Kidney glomerular epithelial cell (primary cell): ENCODE data around the gene HS6ST3.
"Not testable (repeated sequence)": the region's sequence is repeated elsewhere in the genome, so short reads cannot be mapped to it uniquely, and the experiment has no call there.

Experiments
- DNase-seq: peaks from one replicate; lab custom pipeline; 2025; lab: John Stamatoyannopoulos, UW

The HS6ST3 gene

GRCh38 chr13:96728463-96728862 lies 638.6 kb downstream of the HS6ST3 start:
- no peak for DNase-seq

GRCh38 chr13:96730676-96731075 lies 640.8 kb downstream of the HS6ST3 start:
- no peak for DNase-seq

DNA sequence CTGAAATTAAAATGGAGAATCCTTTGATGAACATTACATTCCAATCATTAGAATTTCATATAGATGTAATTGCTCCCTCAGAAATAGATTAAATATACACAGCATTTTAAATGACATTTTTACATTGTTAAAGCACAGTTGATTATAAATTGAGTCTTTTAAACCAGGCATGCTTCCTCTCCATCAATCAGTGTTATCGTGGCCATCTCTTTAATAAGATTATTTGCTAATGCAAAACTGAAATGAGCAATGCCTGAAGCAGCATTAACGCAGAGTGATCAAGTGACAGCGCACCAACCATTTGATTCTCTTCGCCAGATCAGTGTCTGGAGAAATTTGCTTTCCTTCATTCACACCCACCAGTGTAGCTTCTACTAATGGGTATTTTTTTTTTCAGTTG lies 644.6 kb downstream of the HS6ST3 start:
- no peak for DNase-seq

DNA sequence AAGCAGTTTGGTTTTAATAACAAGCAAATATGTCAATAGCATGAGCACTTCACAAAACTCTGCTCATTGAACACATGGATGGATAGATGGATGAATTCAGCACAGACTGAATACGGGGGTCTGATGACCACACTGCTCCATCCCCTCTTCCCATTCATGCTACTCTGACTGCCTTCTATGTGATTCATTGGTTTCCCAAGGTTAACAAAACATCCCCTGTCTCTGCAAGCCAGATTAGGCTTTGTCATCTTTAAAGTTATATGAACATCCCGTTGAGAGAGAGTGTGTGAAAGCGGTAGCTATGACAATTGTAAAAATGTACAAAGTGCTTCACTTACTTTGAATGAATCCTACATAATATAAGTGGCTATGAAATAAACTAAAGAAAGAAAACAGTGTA lies 651.9 kb downstream of the HS6ST3 start:
- DNase-seq, result no peak

- no peak for DNase-seq
These were observed 653.6 kb downstream of the HS6ST3 start for GRCh38 chr13:96743296-96744089.

DNA sequence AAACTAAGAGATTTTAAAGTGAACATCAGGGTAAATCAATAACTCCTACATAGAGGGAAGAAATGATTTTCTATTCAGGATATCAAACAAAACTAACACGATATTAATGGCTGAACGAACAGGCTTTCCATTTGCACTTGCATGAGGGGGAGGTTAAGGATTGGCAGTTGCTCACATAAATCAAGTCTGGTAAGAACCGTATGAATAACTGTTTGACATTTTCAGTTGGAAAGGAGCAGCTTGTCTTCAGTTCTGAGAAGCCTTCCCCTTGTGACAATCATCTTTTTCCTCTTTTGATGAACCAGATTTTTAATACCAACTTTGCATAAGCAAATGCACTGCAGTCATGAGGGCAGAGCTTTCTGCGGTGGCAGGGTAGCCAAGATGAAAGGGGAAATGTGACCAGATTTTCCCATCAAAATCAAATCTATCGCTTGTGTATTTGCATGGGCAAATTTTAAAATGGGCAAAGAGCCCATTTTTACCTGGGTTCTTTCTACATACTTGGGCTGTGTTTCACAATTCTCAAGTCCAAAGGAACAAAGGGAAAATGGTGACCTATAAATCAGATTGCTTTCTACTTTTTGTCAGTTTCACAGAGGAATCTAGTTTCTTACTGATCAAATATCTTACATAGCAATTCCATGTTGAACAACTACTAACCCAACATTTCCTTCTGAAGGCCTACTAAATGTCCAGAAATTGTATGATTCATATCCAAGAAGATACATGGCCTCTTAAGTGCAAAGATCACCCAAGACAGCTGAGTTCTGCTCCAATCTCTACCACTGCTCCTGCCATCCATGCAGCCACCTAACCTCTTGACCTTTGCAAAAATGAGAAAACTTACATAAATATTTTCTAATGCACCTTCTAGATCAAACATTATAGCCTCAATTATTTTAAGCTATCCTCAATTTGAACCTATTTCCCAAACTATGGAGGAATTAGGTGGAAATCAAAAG lies 654.7 kb downstream of the HS6ST3 start:
- no peak for DNase-seq

DNA sequence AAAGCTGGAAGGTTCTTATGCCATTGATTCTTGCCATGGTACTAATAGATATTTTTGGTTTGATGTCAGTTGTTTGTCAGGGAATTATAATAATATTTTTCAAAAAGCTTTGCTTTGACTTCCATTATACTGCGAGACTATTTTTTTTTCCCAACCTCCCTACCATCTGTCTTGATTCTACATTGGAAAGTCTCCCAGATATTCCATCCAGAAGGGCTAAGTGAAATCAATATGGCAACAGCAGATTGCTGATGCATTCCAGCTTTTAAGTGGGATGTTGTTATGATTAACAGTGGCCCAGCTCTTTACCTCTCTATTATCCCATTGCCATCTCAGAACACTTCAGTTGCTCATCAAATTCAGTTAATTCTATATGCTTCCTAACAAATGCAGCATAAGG lies 657.0 kb downstream of the HS6ST3 start:
- DNase-seq, result no peak

DNA sequence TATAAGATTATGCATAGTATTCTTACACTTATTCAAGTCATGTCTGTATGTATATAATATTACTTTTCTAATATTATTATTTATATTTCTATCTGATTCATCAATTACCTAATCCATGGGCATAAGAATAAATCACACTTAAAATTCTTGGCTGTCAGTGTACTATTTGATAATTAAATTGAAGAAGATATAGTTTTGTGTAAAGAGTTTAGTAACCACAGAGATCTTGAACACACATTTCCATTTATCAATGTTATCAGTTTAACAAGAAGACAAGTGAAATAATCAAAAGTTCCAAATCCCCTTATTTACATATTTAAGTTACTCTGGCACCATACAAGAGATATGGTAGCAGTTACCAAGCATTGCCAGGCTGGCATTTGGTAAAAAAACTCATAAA lies 659.9 kb downstream of the HS6ST3 start:
- no peak for DNase-seq

- DNase-seq, result no peak
These were observed 661.2 kb downstream of the HS6ST3 start for GRCh38 chr13:96751089-96751488.

GRCh38 chr13:96762876-96763275 lies 673.0 kb downstream of the HS6ST3 start:
- no peak for DNase-seq

GRCh38 chr13:96766306-96766705 lies 676.4 kb downstream of the HS6ST3 start:
- no peak for DNase-seq

DNA sequence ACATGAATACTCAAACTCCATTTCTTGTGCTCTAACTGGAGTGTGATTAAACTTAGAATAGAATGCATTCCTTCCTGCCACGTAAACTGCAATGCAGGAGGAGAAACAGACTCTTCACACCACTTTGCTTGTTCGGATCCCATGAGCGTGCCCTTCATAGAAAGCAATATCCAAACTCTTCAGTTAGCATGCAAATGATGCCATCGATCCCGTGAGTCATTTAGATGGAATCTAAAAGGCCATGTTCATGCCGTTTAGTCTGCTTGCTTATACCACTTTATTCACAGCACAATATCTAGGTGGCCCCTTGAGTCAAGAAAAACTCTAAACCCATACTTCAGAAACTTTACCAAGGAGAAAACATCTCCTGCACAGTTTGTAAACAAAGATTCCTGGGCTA lies 678.6 kb downstream of the HS6ST3 start:
- DNase-seq, result no peak

GRCh38 chr13:96769874-96770273 lies 680.0 kb downstream of the HS6ST3 start:
- DNase-seq, result no peak

GRCh38 chr13:96771486-96772367 lies 681.8 kb downstream of the HS6ST3 start:
- DNase-seq, result no peak

DNA sequence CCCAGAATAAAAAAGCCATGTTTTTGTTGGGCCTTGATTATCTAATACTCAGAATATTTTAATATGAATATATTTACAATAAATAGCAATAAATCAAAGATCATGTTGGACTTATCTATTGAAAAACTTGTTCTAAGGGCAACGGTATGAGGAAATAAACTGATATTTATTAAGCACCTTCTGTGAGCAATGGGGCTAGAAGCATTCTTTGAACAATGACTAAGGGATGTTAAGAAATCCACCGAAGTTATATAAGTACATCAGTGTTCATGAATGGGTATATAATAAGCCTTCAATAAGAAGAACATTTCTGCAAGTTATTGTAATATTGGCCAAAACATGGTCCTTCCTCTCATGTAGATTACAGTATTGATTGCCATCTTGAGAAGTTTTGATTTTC lies 682.5 kb downstream of the HS6ST3 start:
- DNase-seq, result no peak

- not testable (repeated sequence) for DNase-seq
These were observed 688.4 kb downstream of the HS6ST3 start for GRCh38 chr13:96778302-96778701.

DNA sequence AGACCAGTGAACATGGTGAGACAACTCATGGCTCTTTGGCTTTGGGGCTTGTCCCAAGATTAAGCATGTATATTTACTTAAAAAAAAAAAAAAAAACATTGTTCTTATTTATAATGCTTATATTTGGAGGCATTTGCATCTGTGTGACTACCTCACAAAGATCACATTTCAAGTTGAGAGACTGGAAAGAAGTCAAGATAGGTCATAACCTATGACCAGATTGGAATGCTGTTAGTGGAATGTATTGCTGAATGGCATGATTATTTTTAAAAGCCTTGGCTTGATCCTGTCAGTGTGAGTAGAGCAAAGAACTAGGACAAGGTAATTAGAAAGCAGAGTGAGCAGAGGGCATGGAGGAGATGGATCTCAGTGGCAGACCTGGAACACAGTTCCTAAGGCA lies 689.8 kb downstream of the HS6ST3 start:
- DNase-seq, result no peak

DNA sequence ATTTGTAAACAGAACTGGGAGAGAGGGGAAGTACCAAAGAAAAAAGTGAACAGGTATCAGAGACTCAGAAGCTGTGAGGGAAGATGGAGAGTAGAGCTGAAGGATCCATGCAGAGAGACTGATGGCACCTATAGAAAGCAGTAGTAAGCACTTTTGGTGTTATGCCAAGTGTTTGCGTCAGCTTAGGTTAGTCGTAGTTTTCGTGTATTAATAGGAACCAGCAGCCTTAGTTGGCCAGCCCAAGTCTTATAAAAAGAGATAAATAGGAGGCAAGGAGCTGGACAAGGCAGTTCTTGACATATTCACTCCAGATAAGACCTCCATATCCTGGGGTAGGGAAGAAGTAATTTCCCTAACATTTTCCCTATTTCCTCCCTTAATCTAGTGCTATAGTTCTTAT lies 690.2 kb downstream of the HS6ST3 start:
- no peak for DNase-seq

- no peak for DNase-seq
These were observed 691.2 kb downstream of the HS6ST3 start for GRCh38 chr13:96781141-96781540.

- no peak for DNase-seq
These were observed 692.3 kb downstream of the HS6ST3 start for GRCh38 chr13:96782186-96782585.

DNA sequence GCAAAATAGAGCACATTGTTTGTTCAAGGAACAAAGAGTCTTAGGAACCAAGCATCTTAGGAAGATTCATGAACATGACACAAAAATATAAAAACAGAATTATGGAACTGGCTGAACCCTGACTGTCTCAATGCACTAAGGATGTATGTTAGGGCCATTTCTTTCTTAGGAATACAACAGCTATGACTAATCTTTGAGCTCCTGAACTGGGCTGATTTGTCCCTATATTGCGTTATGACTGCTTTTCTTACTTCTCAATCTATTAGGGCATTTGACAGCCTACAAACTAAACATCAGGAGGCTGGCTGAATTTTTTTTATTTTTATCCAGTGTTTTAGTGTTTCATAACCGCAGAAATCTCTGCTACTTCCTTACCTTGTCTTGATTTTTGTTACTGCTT lies 693.1 kb downstream of the HS6ST3 start:
- no peak for DNase-seq

DNA sequence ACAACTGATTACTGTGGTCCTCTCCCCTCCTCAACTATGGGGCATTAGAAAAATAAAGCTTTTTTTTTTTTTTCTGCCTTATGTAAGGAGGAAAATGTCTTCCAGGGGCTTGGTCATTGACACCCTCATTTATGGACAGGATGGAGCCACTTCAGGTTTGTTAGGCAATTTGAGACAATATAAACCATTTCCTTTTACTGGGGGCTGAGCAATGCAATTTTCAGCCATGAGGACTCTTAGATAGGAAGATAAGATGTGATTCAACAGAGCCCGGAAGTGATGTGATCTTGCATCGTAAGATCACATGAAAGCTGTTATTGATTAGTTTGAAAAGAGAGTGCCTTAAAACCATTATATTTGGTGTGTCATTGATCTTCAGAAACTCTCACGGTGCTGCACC lies 693.6 kb downstream of the HS6ST3 start:
- no peak for DNase-seq
